GM12801 (cell line): Measurements from ENCODE around the gene FIZ1.

Experiments used
- CTCF ChIP-seq: IDR thresholded peaks from one replicate; pipeline ENCODE4 v1.5.1; 2011; ENCODE audit warnings: control low read depth; ENCODE audit not compliant: insufficient read length; ENCODE audit errors: extremely low read depth

The FIZ1 gene

GRCh38 chr19:55602104-55603001 lies 3.0 kb upstream of the FIZ1 start:
- TF ChIP-seq CTCF, result no peak

- TF ChIP-seq CTCF, result no peak
These were observed 1.8 kb upstream of the FIZ1 start for GRCh38 chr19:55601084-55601483.

- no peak for TF ChIP-seq CTCF
These were observed 1.3 kb upstream of the FIZ1 start for GRCh38 chr19:55600662-55601028.

- no peak for TF ChIP-seq CTCF
These were observed 735 bp upstream of the FIZ1 start, which contains the start of gene ZNF524 for GRCh38 chr19:55599842-55600661. Gene ZNF524, plus strand, starts transcription at chr19:55600288. Its CDS starts 1,825 bp downstream, at chr19:55602113.

- no peak for TF ChIP-seq CTCF
These were observed 424 bp downstream of the FIZ1 start for GRCh38 chr19:55598719-55599467.

GRCh38 chr19:55598034-55598433 lies 1.3 kb downstream of the FIZ1 start:
- TF ChIP-seq CTCF, result no peak

- TF ChIP-seq CTCF, result no peak
These were observed 1.8 kb downstream of the FIZ1 start for GRCh38 chr19:55597501-55597921.
